DND-41 (cell line): Measurements from ENCODE around the gene BMP5.

Experiments used
- CTCF ChIP-seq: IDR thresholded peaks from 2 replicates; pipeline ENCODE4 v1.5.1; 2012; ENCODE audit warnings: borderline replicate concordance, low read length, moderate library complexity, mild to moderate bottlenecking; ENCODE audit not compliant: poor library complexity, severe bottlenecking; ENCODE audit errors: extremely low read depth
- EZH2 ChIP-seq: IDR thresholded peaks from 3 replicates; pipeline ENCODE4 v1.6.1; 2012; ENCODE audit warnings: borderline replicate concordance, low read depth, mild to moderate bottlenecking, moderate library complexity, low read length, inconsistent platforms; ENCODE audit not compliant: severe bottlenecking

GRCh38 chr6:55822815-55823214, 52.6 kb downstream of the BMP5 start:
- TF ChIP-seq EZH2 = no peak
- TF ChIP-seq CTCF = no peak
